A549 (cell line): ENCODE data around the gene CNP.

Experiments used
- CEBPB ChIP-seq, 2 experiments: fragments of >200 bp in 1 of 2; sonication (Bioruptor Twin) in 1 of 2; formaldehyde crosslinking in 1 of 2; IDR thresholded peaks; 2 replicates each; pipeline ENCODE4 v1.6.1; 2012 to 2016
- CHD2 ChIP-seq: fragments of 150-350 bp; IDR thresholded peaks from 2 replicates; pipeline ENCODE4 v1.6.1; 2014; ENCODE audit warnings: low read length; ENCODE audit not compliant: partially characterized antibody
- CTCF ChIP-seq: fragments of >200 bp; sonication (Bioruptor Twin); formaldehyde crosslinking; IDR thresholded peaks from 3 replicates; pipeline ENCODE4 v1.5.1; 2016
- EHMT2 ChIP-seq: fragments of 200-600 bp; sonication (generic); IDR thresholded peaks from 2 replicates; pipeline ENCODE4 v1.6.1; 2016; ENCODE audit warnings: antibody characterized with exemption, low read depth, mild to moderate bottlenecking, moderate library complexity
- ESRRA ChIP-seq: fragments of 150-350 bp; IDR thresholded peaks from 2 replicates; pipeline ENCODE4 v1.6.1; 2014; ENCODE audit warnings: mild to moderate bottlenecking, low read length, borderline replicate concordance
- RFX5 ChIP-seq: fragments of 450-650 bp; IDR thresholded peaks from 2 replicates; pipeline ENCODE4 v1.7.1; 2014; ENCODE audit warnings: antibody characterized with exemption, mild to moderate bottlenecking, moderate library complexity
- SMC3 ChIP-seq: fragments of >200 bp; sonication (Bioruptor Twin); formaldehyde crosslinking; IDR thresholded peaks from 3 replicates; pipeline ENCODE4 v1.6.1; 2018; ENCODE audit warnings: inconsistent platforms
- TFCP2L1 ChIP-seq: fragments of 250-450 bp; sonication (Bioruptor Pico); IDR thresholded peaks from 2 replicates; pipeline ENCODE4 v1.5.0; 2021; ENCODE audit warnings: mild to moderate bottlenecking
- TP53 ChIP-seq: fragments of 250-450 bp; sonication (Bioruptor Pico); IDR thresholded peaks from 2 replicates; pipeline ENCODE4 v1.5.0; 2021; ENCODE audit warnings: mild to moderate bottlenecking, moderate library complexity
- ZFP36 ChIP-seq: fragments of 450-650 bp; IDR thresholded peaks from 2 replicates; pipeline ENCODE4 v1.6.1; 2014; ENCODE audit warnings: borderline replicate concordance; ENCODE audit not compliant: partially characterized antibody

GRCh38 chr17:41975099-41976083, 8.8 kb downstream of the CNP start:
- TF ChIP-seq ZFP36, result no peak
- no peak for TF ChIP-seq CTCF
- no peak for TF ChIP-seq TFCP2L1
- TF ChIP-seq TP53 (CRISPR knock-in tag), result no peak
- TF ChIP-seq RFX5, result no peak
- TF ChIP-seq SMC3, result no peak
- TF ChIP-seq EHMT2, result no peak
- TF ChIP-seq CEBPB (IDR thresholded peaks at IDR 0.05), result no peak
- no peak for TF ChIP-seq CHD2
- TF ChIP-seq ESRRA, result no peak
